Common myeloid progenitor, CD34-positive (primary cell): ENCODE results near the gene TMLHE.
"Not testable (repeated sequence)": the region's sequence is repeated elsewhere in the genome, so short reads cannot be mapped to it uniquely, and the experiment has no call there.

ENCODE experiments used
- CTCF ChIA-PET: fragments of 350-600 bp; sonication (Branson Sonifier 250); formaldehyde crosslinking; loops from one replicate; lab custom pipeline; 2021; ENCODE audit warnings: antibody characterized with exemption; lab: Charles Lee
- POLR2A ChIA-PET: fragments of 350-600 bp; sonication (Branson Sonifier 250); formaldehyde crosslinking; loops from one replicate; lab custom pipeline; 2021; ENCODE audit warnings: antibody characterized with exemption; lab: Charles Lee
- DNase-seq, 3 donors: peaks; one replicate each; pipeline versions ENCODE4 v3.0.0 to v3.0.0-alpha.2; 2013
- H3K27ac ChIP-seq, 2 experiments: 1 replicate in 1 of 2; 2 replicates in 1 of 2; pipeline ENCODE4 v1.7.0; 2013; ENCODE audit warnings: inconsistent platforms in 2 of 2, low read length in 2 of 2, mild to moderate bottlenecking in 2 of 2, low read depth in 1 of 2, moderate library complexity in 1 of 2; ENCODE audit not compliant: severe bottlenecking in 2 of 2, insufficient read depth in 1 of 2, poor library complexity in 1 of 2
- H3K27me3 ChIP-seq, 5 experiments: replicated peaks in 2 of 5; 1 replicate in 3 of 5; 2 replicates in 2 of 5; pipeline versions ENCODE4 v1.6.1 to v1.7.0; 2013; ENCODE audit warnings: low read length in 4 of 5, mild to moderate bottlenecking in 2 of 5, moderate library complexity in 2 of 5, inconsistent platforms in 1 of 5; ENCODE audit not compliant: insufficient read depth in 5 of 5, control insufficient read depth in 4 of 5
- H3K36me3 ChIP-seq, 4 experiments: 1 replicate in 2 of 4; 2 replicates in 2 of 4; pipeline versions ENCODE4 v1.6.1 to v1.7.0; 2013; ENCODE audit warnings: low read length in 3 of 4, control low read depth in 1 of 4, mild to moderate bottlenecking in 1 of 4; ENCODE audit not compliant: control insufficient read depth in 4 of 4, insufficient read depth in 4 of 4
- H3K4me1 ChIP-seq, 4 experiments: 1 replicate in 3 of 4; 2 replicates in 1 of 4; pipeline versions ENCODE4 v1.6.1 to v1.7.1; 2013; ENCODE audit warnings: low read length in 3 of 4, mild to moderate bottlenecking in 3 of 4, control low read depth in 1 of 4, inconsistent platforms in 1 of 4, moderate library complexity in 1 of 4; ENCODE audit not compliant: control insufficient read depth in 4 of 4, insufficient read depth in 4 of 4; ENCODE audit errors: control extremely low read depth in 1 of 4
- H3K4me3 ChIP-seq, 7 experiments: 1 replicate in 4 of 7; 2 replicates in 3 of 7; pipeline versions ENCODE4 v1.5.1 to v1.7.0; 2013; ENCODE audit warnings: mild to moderate bottlenecking in 7 of 7, low read length in 6 of 7, moderate library complexity in 6 of 7, inconsistent platforms in 2 of 7, low read depth in 2 of 7, control low read depth in 1 of 7; ENCODE audit not compliant: insufficient read depth in 4 of 7, control insufficient read depth in 1 of 7; ENCODE audit errors: extremely low read depth in 1 of 7
- H3K9me3 ChIP-seq, 5 experiments: 1 replicate in 4 of 5; 2 replicates in 1 of 5; pipeline versions ENCODE4 v1.6.1 to v1.7.1; 2013; ENCODE audit warnings: low read length in 4 of 5, mild to moderate bottlenecking in 2 of 5, inconsistent platforms in 1 of 5, low read depth in 1 of 5, moderate library complexity in 1 of 5; ENCODE audit not compliant: control insufficient read depth in 4 of 5, insufficient read depth in 2 of 5; ENCODE audit errors: control extremely low read depth in 1 of 5
- WGBS: methylation state at CpG from one replicate; pipeline ENCODE4 v1.1.5; 2013; ENCODE audit not compliant: insufficient coverage; 5-methylcytosine and 5-hydroxymethylcytosine counted together

Gene TMLHE

DNA sequence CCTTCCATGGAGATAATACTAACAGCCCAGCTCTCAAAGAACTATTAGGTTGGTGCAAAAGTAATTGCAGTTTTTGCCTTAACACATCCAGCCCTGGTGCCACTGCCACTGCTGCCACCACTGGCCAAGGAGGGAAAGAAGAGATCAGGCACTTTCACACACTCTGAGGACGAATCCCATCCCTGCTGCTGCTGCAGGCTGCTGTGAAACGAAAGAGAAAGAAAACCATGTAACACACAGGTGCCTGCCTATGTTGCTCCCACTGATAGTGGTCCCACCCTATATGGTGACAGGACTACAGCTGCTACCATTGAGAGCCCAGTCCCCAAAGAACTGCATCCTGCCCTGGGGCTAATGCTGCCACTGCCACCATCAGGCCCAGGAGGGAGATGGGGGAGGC is 35.1 kb downstream of the TMLHE start:
- WGBS, result 62% methylated on average over 2 of the region's 2 CpGs
- no peaks in the 10 kb centered on the region for H3K4me1 ChIP-seq
- peak in 1 of 3 donors; percentile 17 for DNase-seq
- no peaks in the 10 kb centered on the region for H3K27me3 ChIP-seq
- H3K36me3 ChIP-seq, result peaks cover 0 to 4% (median 2%) of the 10 kb centered on the region in 4 experiments
- ChIA-PET POLR2A (no interaction called here), CTCF (no interaction called here)
- H3K4me3 ChIP-seq, result no peak overlapping the region
- peaks cover 0 to 6% (median 3%) of the 10 kb centered on the region in 5 experiments for H3K9me3 ChIP-seq
- H3K27ac ChIP-seq, result no peak overlapping the region

DNA sequence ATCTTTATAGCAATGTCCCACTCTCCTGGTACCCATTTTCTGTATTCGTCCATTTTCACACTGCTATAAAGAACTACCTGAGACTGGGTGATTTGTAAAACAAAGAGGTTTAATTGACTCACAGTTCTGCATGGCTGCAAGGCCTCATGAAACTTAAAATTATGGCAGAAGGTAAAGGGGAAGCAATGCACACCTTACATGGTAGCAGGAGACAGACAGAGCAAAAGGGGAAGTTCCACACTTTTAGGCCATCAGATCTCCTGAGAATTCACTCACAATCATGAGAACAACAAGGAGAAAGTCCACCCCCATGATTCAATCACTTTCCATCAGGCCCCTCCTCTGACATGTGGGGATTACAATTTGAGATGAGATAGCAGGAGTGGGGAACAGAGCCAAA is 49.7 kb downstream of the TMLHE start:
- peaks cover 2 to 3% (median 2%) of the 10 kb centered on the region in 5 experiments for H3K9me3 ChIP-seq
- H3K27ac ChIP-seq, result no peak overlapping the region
- POLR2A ChIA-PET, result no interaction called here
- H3K4me3 ChIP-seq, result no peak overlapping the region
- no peak for DNase-seq
- H3K27me3 ChIP-seq, result no peaks in the 10 kb centered on the region
- no peaks in the 10 kb centered on the region for H3K36me3 ChIP-seq
- no CpG with 5 or more reads among the region's 1 CpG for WGBS
- CTCF ChIA-PET, result no interaction called here
- H3K4me1 ChIP-seq, result no peaks in the 10 kb centered on the region

DNA sequence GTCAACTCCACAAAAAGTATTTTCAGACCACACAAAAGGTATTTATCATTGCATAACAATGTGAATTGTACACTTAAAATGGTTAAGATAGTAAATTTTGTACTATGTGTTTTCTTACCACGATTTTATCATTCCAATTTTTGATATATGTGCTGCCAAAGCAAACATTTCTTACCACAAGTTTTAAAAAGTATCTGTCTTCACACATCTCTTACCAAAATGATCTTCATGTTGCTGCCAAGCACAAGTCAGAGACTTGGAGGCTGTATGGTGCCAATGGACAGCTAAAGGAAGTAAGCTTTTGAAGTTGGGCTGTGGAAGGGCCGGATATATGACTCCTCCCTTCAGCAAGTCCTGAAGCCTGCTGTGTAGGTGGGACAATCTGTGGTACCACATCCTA is 67.9 kb downstream of the TMLHE start:
- Histone ChIP-seq H3K9me3 (peaks cover 0 to 11% (median 7%) of the 10 kb centered on the region in 5 experiments), H3K27ac (no peak overlapping the region), H3K4me3 (no peak overlapping the region), H3K36me3 (peaks cover 7 to 38% (median 12%) of the 10 kb centered on the region in 4 experiments), H3K4me1 (no peaks in the 10 kb centered on the region), H3K27me3 (no peaks in the 10 kb centered on the region)
- no CpG with 5 or more reads among the region's 2 CpGs for WGBS
- ChIA-PET POLR2A (no interaction called here), CTCF (no interaction called here)
- no peak for DNase-seq

DNA sequence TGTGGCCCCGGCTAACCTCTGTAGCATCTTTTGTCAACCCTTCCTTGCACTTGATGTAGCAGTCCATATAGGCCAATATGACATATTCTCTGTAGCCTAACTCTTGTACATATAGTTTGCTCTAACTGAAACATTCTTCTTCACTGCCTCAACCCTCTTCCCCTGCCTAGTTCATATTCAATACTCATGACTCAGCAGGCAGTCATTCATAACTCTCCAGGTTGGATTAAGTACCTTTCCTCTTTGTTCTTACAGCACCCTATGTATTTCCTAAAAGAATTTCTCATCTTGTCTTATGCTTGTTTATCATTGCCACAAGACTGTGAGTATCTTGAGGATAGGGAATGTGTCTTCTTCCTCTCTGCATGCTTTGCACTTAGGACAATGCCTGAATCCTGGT is 76.9 kb downstream of the TMLHE start:
- Histone ChIP-seq H3K9me3 (no peaks in the 10 kb centered on the region), H3K4me3 (no peak overlapping the region), H3K27ac (no peak overlapping the region), H3K4me1 (no peaks in the 10 kb centered on the region), H3K36me3 (peaks cover 0 to 9% (median 3%) of the 10 kb centered on the region in 4 experiments), H3K27me3 (no peaks in the 10 kb centered on the region)
- ChIA-PET POLR2A (no interaction called here), CTCF (no interaction called here)
- WGBS, result 75% methylated on average over 1 of the region's 1 CpG
- DNase-seq, result no peak

DNA sequence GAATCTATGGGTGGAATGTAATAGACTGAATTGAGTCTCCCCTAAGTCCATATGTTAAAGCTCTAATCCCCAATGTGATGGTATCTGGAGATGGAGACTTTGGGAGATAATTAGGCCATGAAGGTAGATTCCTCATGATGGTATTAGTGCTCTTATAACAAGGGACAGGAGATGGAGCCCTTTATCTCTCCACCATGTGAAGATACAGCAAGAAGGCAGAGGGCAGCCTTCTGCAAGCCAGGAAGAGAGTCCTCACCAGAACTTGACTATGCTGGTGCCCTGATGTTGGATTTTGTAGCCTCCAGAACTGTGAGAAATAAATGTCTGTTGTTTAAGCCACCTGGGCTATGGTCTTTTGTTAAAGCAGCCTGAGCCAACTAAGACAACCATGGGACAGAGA is 78.0 kb downstream of the TMLHE start:
- no peaks in the 10 kb centered on the region for H3K9me3 ChIP-seq
- H3K27me3 ChIP-seq, result no peaks in the 10 kb centered on the region
- ChIA-PET POLR2A (no interaction called here), CTCF (no interaction called here)
- no peaks in the 10 kb centered on the region for H3K4me1 ChIP-seq
- peak in 2 of 3 donors; percentile 1 to 6 for DNase-seq
- no peak overlapping the region for H3K4me3 ChIP-seq
- peaks cover 0 to 18% (median 5%) of the 10 kb centered on the region in 4 experiments for H3K36me3 ChIP-seq
- no peak overlapping the region for H3K27ac ChIP-seq

DNA sequence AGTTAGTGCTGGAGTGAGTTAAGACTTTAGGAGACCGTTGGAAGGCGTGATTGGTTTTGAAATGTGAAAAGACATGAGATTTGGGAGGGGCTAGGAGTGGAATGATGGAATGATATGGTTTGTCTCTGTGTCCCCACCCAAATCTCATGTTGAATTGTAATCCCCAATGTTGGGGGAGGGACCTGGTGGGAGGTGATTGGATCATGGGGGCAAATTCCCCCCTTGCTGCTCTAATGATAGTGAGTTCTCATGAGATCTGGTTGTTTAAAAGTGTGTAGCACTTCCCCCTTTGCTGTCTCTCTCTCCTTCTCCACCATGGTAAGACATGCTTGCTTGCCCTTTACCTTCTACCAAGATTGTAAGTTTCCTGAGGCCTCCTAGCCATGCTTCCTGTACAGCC is 85.7 kb downstream of the TMLHE start:
- H3K4me3 ChIP-seq, H3K4me1 ChIP-seq, H3K27ac ChIP-seq, POLR2A ChIA-PET, DNase-seq, H3K27me3 ChIP-seq, CTCF ChIA-PET: not testable (repeated sequence)
- H3K9me3 ChIP-seq, result peaks cover 8 to 16% (median 10%) of the 10 kb centered on the region in 5 experiments
- WGBS, result no CpG with 5 or more reads among the region's 2 CpGs
- H3K36me3 ChIP-seq, result peaks cover 3 to 42% (median 10%) of the 10 kb centered on the region in 4 experiments

DNA sequence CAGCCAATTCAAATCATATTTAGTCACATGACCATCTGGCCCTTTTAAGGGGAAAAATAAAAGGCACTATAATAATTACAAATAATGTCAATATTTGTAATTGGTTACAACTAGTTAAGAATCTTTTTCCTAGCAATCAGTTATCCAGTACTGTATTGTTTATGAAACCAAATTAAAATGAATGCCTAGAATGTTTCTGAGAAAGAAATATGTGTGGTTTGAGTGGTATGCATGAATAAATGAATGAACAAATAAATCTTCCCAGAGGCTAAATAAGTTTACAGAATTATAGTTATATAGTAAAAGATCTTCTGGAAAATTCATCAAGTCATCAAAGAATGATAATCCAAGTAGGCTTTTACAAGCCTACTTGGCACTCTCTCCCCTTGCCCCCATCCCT is 98.5 kb downstream of the TMLHE start:
- H3K4me3 ChIP-seq, result no peak overlapping the region
- no peak overlapping the region for H3K27ac ChIP-seq
- no peaks in the 10 kb centered on the region for H3K4me1 ChIP-seq
- CTCF ChIA-PET, result no interaction called here
- no peaks in the 10 kb centered on the region for H3K27me3 ChIP-seq
- DNase-seq, result no peak
- peaks cover 0 to 2% (median 0%) of the 10 kb centered on the region in 5 experiments for H3K9me3 ChIP-seq
- POLR2A ChIA-PET, result no interaction called here
- H3K36me3 ChIP-seq, result peaks cover 4 to 27% (median 6%) of the 10 kb centered on the region in 4 experiments
